ENCODE measurements around the gene SEPTIN3. TPM values are rescaled to one million over a fixed set of nuclear protein-coding genes. Genes with fewer than 3 reads are reported as not detected.

Gene SEPTIN3
- polyA plus RNA-seq, 1 of the 3 experiments (the other 2 are of a cell fraction): 0.35 TPM

DNA sequence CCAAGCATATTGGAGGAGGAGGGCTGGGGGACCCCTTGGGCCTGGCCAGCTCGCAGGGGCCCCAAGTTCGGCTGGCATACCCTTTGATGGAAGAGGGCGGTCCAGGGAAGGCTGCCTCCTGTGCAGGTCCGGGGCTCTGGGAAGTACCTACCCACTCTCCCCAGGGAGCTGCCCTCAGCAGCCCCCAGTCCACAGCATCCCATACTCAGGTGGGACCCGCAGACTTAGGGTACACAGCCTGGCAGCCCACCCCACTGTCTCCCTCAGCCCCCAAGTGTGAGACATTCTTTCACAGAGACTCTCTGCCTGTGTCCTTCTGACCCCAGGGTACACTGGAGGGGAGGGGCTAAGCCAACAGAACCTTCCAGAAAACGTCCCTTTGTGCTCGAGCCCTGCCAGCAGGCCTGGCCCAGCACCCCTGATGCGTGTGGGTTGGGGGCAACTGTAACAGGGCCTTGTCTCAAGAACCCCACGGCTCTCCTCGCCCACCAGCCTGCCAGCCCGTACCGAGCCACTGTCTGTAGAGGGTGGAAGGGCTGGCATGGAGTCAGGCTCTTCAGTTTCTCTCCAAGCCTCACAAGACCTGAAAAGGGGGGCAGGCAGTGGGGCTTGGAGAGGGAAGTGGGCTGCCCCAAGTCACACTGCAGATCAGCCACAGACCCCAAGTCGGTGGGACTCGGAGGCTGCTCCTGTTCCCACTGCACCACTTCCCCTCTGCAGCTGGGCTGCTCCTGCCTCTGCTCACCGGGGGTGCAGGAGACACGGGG is 35.6 kb upstream of the SEPTIN3 start:
- Histone ChIP-seq H3K9me3 (no peaks in the 10 kb centered on the region), H3K36me3 (replicated peaks in 1 of 2; ENCODE audit: control insufficient read depth in 1 of 2, insufficient read depth in 2 of 2, low read length in 1 of 2) (no peaks in the 10 kb centered on the region), H3K9me2 (no peaks in the 10 kb centered on the region), H2AFZ (ENCODE audit: low read depth) (no peak overlapping the region), H3K4me1 (ENCODE audit: control insufficient read depth in 1 of 2, insufficient read depth in 2 of 2, low read depth in 1 of 2, low read length in 1 of 2) (no peaks in the 10 kb centered on the region; a peak in 1 of 4 replicates), H3K4me2 (no peak overlapping the region), H3K27ac (ENCODE audit: low read depth in 2 of 2, low read length in 1 of 2) (no peak overlapping the region), H3K27me3 (ENCODE audit: insufficient read depth) (no peaks in the 10 kb centered on the region), H3F3A (replicated peaks; ENCODE audit: insufficient read depth) (no peaks in the 10 kb centered on the region), H3K9ac (no peak overlapping the region), H4K20me1 (ENCODE audit: insufficient read depth) (no peaks in the 10 kb centered on the region), H3K79me2 (ENCODE audit: insufficient read depth) (no peaks in the 10 kb centered on the region), H3K4me3 (ENCODE audit: low read depth in 2 of 2, low read length in 1 of 2) (no peak overlapping the region)
- CTCF ChIA-PET: no interaction called here
- POLR2A ChIA-PET: no interaction called here
- TF ChIP-seq NRF1 (IDR thresholded peaks at IDR 0.05; ENCODE audit: low read depth, low read length) (no peak), RAD21 (IDR thresholded peaks at IDR 0.05; ENCODE audit: low read length) (no peak), ELF1 (IDR thresholded peaks at IDR 0.05) (no peak), MAX (IDR thresholded peaks at IDR 0.05; ENCODE audit: low read depth) (no peak)
- TF ChIP-seq, protein P1, sequence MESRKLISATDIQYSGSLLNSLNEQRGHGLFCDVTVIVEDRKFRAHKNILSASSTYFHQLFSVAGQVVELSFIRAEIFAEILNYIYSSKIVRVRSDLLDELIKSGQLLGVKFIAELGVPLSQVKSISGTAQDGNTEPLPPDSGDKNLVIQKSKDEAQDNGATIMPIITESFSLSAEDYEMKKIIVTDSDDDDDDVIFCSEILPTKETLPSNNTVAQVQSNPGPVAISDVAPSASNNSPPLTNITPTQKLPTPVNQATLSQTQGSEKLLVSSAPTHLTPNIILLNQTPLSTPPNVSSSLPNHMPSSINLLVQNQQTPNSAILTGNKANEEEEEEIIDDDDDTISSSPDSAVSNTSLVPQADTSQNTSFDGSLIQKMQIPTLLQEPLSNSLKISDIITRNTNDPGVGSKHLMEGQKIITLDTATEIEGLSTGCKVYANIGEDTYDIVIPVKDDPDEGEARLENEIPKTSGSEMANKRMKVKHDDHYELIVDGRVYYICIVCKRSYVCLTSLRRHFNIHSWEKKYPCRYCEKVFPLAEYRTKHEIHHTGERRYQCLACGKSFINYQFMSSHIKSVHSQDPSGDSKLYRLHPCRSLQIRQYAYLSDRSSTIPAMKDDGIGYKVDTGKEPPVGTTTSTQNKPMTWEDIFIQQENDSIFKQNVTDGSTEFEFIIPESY (IDR thresholded peaks at IDR 0.05; ENCODE audit: borderline replicate concordance, low read depth): no peak
- WGBS (ENCODE audit: low lambda C conversion rate): 84% methylated on average over 3 of the region's 16 CpGs
- no peak for DNase-seq

DNA sequence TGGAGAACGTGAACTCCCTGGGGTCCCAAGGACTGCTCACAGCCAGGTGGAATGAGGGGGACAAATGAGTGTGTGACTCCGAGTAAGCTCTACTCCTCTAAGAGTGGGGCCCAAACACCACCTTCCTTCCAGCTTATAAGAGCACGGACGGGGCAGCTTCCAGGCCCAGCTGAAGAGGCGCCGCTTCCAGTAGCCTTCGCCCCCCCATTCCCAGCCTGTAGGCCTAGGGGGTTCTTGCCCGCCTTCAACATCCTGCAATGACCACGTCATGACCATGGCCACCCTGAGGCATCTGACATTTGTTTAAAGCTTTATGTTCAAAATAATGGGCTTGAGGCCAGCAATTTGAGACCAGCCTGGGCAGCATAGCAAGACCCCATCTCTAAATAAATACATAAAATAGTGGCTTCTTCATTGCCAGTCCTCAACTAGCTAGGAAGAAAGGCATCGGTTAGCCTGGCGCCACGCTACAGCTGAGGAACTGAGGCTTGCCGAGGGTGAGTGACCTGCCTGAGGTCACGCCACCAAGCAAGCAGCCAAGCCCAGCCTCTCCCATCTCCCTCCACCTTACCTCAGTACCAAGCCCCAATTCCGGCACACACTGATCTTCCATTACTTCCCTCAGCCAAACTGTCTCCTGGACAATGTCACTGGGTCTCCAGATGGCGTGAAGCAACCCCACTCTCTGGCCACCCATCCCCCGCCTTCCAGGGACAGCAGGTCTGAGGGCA is 34.8 kb upstream of the SEPTIN3 start:
- peaks cover 0 to 5% of the 10 kb centered on the region in 2 experiments; a peak in 1 of 4 replicates for H3K4me1 ChIP-seq (ENCODE audit: control insufficient read depth in 1 of 2, insufficient read depth in 2 of 2, low read depth in 1 of 2, low read length in 1 of 2)
- H3K27me3 ChIP-seq (ENCODE audit: insufficient read depth): no peaks in the 10 kb centered on the region
- H3F3A ChIP-seq (replicated peaks; ENCODE audit: insufficient read depth): no peaks in the 10 kb centered on the region
- no peak overlapping the region for H3K9ac ChIP-seq
- no peak overlapping the region for H3K4me3 ChIP-seq (ENCODE audit: low read depth in 2 of 2, low read length in 1 of 2)
- CTCF ChIA-PET: interaction anchor here (0.7 kb wide), 1 partner anchor 9 kb away, joined by 3 read pairs; no protein-coding TSS in a partner anchor
- no peak for DNase-seq
- H4K20me1 ChIP-seq (ENCODE audit: insufficient read depth): no peaks in the 10 kb centered on the region
- H3K4me2 ChIP-seq: no peak overlapping the region
- no peaks in the 10 kb centered on the region for H3K9me2 ChIP-seq
- H3K9me3 ChIP-seq: no peaks in the 10 kb centered on the region
- POLR2A ChIA-PET: no interaction called here
- no peaks in the 10 kb centered on the region for H3K79me2 ChIP-seq (ENCODE audit: insufficient read depth)
- WGBS (ENCODE audit: low lambda C conversion rate): 100% methylated on average over 6 of the region's 17 CpGs
- H3K27ac ChIP-seq (ENCODE audit: low read depth in 2 of 2, low read length in 1 of 2): no peak overlapping the region
- no peak for TF ChIP-seq FOXJ3 (CRISPR knock-in tag; IDR thresholded peaks at IDR 0.05)
- TF ChIP-seq EZH2phosphoT487 (IDR thresholded peaks at IDR 0.05; ENCODE audit: borderline replicate concordance, low read depth): no peak
- no peak for TF ChIP-seq RFX5 (IDR thresholded peaks at IDR 0.05; ENCODE audit: low read length)
- TF ChIP-seq TEAD4 (IDR thresholded peaks at IDR 0.05; ENCODE audit: borderline replicate concordance, insufficient read depth): no peak
- TF ChIP-seq MXI1 (IDR thresholded peaks at IDR 0.05; ENCODE audit: low read depth, low read length): no peak
- TF ChIP-seq MEF2A (IDR thresholded peaks at IDR 0.05; ENCODE audit: borderline replicate concordance, low read depth): no peak
- H2AFZ ChIP-seq (ENCODE audit: low read depth): no peak overlapping the region
- no peaks in the 10 kb centered on the region for H3K36me3 ChIP-seq (replicated peaks in 1 of 2; ENCODE audit: control insufficient read depth in 1 of 2, insufficient read depth in 2 of 2, low read length in 1 of 2)

Data from SK-N-SH (cell line).